ENCODE measurements around the gene LKAAEAR1.
"Not testable (repeated sequence)": the region's sequence is repeated elsewhere in the genome, so short reads cannot be mapped to it uniquely, and the experiment has no call there.

The LKAAEAR1 gene

DNA sequence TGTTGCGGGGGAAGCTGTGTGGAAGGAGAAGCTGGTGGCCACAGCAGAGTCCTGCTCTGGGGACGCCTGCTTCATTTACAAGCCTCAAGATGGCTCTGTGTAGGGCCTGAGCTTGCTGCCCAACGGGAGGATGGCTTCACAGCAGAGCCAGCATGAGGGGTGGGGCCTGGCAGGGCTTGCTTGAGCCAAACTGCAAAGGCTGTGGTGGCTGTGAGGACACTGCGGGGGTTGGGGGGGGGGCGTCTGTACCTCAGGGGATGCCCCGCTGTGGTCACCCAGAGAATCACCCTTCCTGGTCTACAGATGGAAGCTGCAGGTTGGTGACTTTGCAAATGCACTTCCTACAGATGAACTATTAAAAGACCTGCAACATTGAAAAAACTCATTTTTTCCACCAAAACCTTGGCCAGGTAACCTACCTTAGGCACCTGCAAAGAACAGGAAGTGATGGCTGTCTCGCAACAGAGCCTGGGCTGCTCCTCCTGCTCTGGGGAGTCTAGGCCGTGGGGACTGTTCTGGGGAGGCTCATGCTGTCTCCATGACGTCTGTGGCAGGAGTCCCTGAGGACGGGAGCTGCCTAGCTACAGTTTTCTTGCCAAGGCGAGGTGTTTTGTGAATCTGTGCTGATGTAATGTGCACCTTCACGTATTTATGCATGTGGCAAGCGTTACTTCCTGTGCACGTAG lies 15.8 kb upstream of the LKAAEAR1 start:
- no peaks in the 10 kb centered on the region for H3K4me1 ChIP-seq (ENCODE audit: control insufficient read depth, insufficient read depth, low read length)
- H3K9ac ChIP-seq (ENCODE audit: low read length), result no peak overlapping the region
- H3K36me3 ChIP-seq (ENCODE audit: control insufficient read depth, insufficient read depth, low read length), result no peaks in the 10 kb centered on the region
- H3K27me3 ChIP-seq (ENCODE audit: control insufficient read depth, insufficient read depth, low read length), result peaks cover 23% of the 10 kb centered on the region
- no peak overlapping the region for H3K4me3 ChIP-seq (ENCODE audit: low read length)
- H3K27ac ChIP-seq (ENCODE audit: low read depth, low read length), result no peak overlapping the region

GRCh38 chr20:64099086-64099786 lies 15.0 kb upstream of the LKAAEAR1 start:
- H3K27ac ChIP-seq (ENCODE audit: low read depth, low read length), result no peak overlapping the region
- no peak overlapping the region for H3K4me3 ChIP-seq (ENCODE audit: low read length)
- H3K27me3 ChIP-seq (ENCODE audit: control insufficient read depth, insufficient read depth, low read length), result peaks cover 23% of the 10 kb centered on the region
- H3K9ac ChIP-seq (ENCODE audit: low read length), result no peak overlapping the region
- no peaks in the 10 kb centered on the region for H3K4me1 ChIP-seq (ENCODE audit: control insufficient read depth, insufficient read depth, low read length)
- no peaks in the 10 kb centered on the region for H3K36me3 ChIP-seq (ENCODE audit: control insufficient read depth, insufficient read depth, low read length)

DNA sequence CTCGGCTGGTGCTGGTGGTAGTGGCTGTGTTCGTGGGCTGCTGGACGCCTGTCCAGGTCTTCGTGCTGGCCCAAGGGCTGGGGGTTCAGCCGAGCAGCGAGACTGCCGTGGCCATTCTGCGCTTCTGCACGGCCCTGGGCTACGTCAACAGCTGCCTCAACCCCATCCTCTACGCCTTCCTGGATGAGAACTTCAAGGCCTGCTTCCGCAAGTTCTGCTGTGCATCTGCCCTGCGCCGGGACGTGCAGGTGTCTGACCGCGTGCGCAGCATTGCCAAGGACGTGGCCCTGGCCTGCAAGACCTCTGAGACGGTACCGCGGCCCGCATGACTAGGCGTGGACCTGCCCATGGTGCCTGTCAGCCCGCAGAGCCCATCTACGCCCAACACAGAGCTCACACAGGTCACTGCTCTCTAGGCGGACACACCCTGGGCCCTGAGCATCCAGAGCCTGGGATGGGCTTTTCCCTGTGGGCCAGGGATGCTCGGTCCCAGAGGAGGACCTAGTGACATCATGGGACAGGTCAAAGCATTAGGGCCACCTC lies 14.3 kb upstream of the LKAAEAR1 start:
- no peaks in the 10 kb centered on the region for H3K4me1 ChIP-seq (ENCODE audit: control insufficient read depth, insufficient read depth, low read length)
- H3K27ac ChIP-seq (ENCODE audit: low read depth, low read length), result no peak overlapping the region
- H3K27me3 ChIP-seq (ENCODE audit: control insufficient read depth, insufficient read depth, low read length), result peaks cover 23% of the 10 kb centered on the region
- H3K9ac ChIP-seq (ENCODE audit: low read length), result no peak overlapping the region
- H3K36me3 ChIP-seq (ENCODE audit: control insufficient read depth, insufficient read depth, low read length), result no peaks in the 10 kb centered on the region
- no peak overlapping the region for H3K4me3 ChIP-seq (ENCODE audit: low read length)

DNA sequence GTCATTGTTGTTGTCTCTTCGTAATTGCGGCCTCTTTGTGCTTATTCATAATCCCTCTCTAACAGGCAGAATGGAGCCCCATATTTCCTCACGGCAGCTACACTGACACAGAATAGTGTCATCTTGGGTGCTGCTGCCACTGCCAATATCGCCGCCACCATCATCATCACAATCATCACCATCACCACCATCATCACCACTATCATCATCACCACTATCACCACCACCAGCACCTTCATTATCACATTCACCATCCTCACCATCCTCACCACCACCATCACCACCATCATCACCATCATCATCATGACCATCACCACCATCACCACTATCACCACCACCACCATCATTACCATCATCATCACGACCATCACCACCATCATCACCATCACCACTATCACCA lies 12.3 kb upstream of the LKAAEAR1 start:
- H3K4me3 ChIP-seq (ENCODE audit: low read length), result no peak overlapping the region

DNA sequence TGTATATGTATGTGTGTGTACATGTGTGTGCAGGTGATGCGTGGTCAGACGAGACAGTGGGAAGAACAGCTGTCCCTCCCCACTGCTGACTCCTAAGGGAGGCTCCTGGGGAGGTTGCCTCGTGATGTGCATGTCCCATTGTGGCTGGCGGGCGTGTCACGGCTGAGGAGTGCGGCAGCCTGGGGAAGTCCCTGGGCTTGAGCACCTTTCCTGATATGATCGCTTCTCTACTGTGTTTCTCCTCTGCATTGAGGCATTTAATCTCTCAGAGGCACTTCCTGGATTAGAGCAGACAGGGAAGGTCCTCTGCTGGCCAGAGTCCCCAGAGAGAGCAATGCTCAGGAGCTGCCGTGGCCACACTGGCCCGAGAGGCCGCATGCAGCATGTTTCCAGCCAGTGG lies 11.7 kb upstream of the LKAAEAR1 start:
- Histone ChIP-seq H3K9ac (ENCODE audit: low read length) (no peak overlapping the region), H3K36me3 (ENCODE audit: control insufficient read depth, insufficient read depth, low read length) (no peaks in the 10 kb centered on the region), H3K4me1 (ENCODE audit: control insufficient read depth, insufficient read depth, low read length) (no peaks in the 10 kb centered on the region), H3K4me3 (ENCODE audit: low read length) (no peak overlapping the region), H3K27ac (ENCODE audit: low read depth, low read length) (no peak overlapping the region), H3K27me3 (ENCODE audit: control insufficient read depth, insufficient read depth, low read length) (peaks cover 11% of the 10 kb centered on the region)

More for the DNA sequence above, 12.3 kb upstream of the LKAAEAR1 start:
- Histone ChIP-seq H3K27me3 (ENCODE audit: control insufficient read depth, insufficient read depth, low read length) (peaks cover 17% of the 10 kb centered on the region), H3K36me3 (ENCODE audit: control insufficient read depth, insufficient read depth, low read length) (no peaks in the 10 kb centered on the region), H3K4me1 (ENCODE audit: control insufficient read depth, insufficient read depth, low read length) (no peaks in the 10 kb centered on the region), H3K9ac (ENCODE audit: low read length) (no peak overlapping the region), H3K27ac (ENCODE audit: low read depth, low read length) (no peak overlapping the region)

DNA sequence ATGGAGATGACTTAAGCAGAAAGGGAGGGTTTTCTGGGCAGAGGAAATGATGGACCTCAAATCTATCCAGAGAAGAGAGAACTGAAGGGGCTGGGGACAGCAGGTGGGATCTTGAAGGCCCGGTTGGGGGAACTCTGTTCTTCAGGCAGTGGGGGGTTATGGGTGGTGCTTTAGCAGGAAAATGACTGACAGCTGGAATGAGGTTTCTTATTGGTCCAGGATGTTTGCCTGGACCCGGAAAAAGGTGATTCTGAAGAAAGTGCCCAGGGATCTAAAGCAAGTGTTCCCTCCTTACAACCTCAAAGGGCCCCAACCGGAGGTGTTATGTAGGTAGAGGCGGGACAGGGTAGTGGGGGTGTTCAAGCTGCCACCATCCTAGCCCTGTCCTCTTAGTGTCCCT lies 11.3 kb upstream of the LKAAEAR1 start:
- no peaks in the 10 kb centered on the region for H3K4me1 ChIP-seq (ENCODE audit: control insufficient read depth, insufficient read depth, low read length)
- peaks cover 6% of the 10 kb centered on the region for H3K27me3 ChIP-seq (ENCODE audit: control insufficient read depth, insufficient read depth, low read length)
- H3K36me3 ChIP-seq (ENCODE audit: control insufficient read depth, insufficient read depth, low read length), result no peaks in the 10 kb centered on the region
- H3K27ac ChIP-seq (ENCODE audit: low read depth, low read length), result no peak overlapping the region
- H3K4me3 ChIP-seq (ENCODE audit: low read length), result no peak overlapping the region
- H3K9ac ChIP-seq (ENCODE audit: low read length), result no peak overlapping the region

DNA sequence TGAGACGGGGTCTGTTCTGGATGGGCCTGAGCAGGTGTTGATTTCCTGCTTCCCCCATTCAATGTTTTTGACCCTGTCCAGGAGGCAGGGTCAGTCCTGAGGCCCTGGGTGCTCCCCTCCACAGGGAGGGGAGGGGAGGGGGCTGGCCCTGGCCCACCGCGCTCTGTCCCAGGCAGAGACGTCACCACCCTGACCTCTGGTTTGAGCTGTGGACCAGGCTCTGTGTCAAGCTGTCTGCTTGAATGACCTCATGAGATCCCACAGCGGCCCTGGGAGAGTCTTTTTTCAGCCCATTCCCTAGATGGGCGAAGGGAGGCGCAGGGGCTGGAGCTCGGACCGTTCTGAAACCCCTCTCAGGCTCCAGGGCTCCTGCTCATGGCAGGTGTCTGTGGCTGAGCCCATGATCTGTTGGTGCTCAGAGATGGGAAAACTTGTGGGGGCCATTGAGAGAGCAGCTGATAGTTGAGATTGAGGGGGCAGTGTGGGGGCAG lies 8.9 kb upstream of the LKAAEAR1 start:
- Histone ChIP-seq H3K27ac (ENCODE audit: low read depth, low read length) (no peak overlapping the region), H3K4me1 (ENCODE audit: control insufficient read depth, insufficient read depth, low read length) (no peaks in the 10 kb centered on the region), H3K27me3 (ENCODE audit: control insufficient read depth, insufficient read depth, low read length) (no peaks in the 10 kb centered on the region), H3K36me3 (ENCODE audit: control insufficient read depth, insufficient read depth, low read length) (no peaks in the 10 kb centered on the region), H3K9ac (ENCODE audit: low read length) (no peak overlapping the region), H3K4me3 (ENCODE audit: low read length) (no peak overlapping the region)

DNA sequence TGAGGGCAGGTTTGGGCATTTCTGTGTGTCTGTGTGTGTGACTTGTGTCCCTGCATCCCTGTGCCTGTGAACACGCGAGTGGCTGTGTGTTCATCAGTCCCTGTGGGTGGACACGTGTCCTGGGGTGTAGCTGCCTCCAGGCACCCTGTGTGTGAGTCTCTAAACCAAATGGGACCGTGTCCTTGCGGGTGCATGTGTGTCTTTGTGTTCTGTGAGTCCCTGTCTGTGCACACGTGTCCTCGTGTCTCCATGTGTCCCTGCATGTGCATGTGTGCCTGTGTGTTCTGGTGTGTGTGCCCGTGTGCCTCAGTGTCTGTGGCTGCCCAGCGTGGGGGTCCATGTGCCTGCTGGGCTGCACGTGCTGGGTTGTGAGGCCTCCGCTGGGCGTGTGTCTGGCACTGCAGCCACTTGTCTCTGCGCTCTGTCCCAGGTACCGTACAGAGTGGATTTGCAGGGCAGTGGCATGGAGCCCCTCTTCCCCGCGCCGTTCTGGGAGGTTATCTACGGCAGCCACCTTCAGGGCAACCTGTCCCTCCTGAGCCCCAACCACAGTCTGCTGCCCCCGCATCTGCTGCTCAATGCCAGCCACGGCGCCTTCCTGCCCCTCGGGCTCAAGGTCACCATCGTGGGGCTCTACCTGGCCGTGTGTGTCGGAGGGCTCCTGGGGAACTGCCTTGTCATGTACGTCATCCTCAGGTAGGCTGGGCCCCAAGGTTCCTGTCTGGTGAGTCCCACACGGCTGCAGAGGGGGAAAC lies 8.2 kb upstream of the LKAAEAR1 start:
- no peaks in the 10 kb centered on the region for H3K27me3 ChIP-seq (ENCODE audit: control insufficient read depth, insufficient read depth, low read length)
- no peak overlapping the region for H3K4me3 ChIP-seq (ENCODE audit: low read length)
- no peaks in the 10 kb centered on the region for H3K36me3 ChIP-seq (ENCODE audit: control insufficient read depth, insufficient read depth, low read length)
- H3K9ac ChIP-seq (ENCODE audit: low read length), result no peak overlapping the region
- no peaks in the 10 kb centered on the region for H3K4me1 ChIP-seq (ENCODE audit: control insufficient read depth, insufficient read depth, low read length)
- H3K27ac ChIP-seq (ENCODE audit: low read depth, low read length), result no peak overlapping the region

- H3K9ac ChIP-seq (ENCODE audit: low read length), result no peak overlapping the region
- no peak overlapping the region for H3K4me3 ChIP-seq (ENCODE audit: low read length)
Measured at GRCh38 chr20:64091770-64092169, 7.6 kb upstream of the LKAAEAR1 start.

GRCh38 chr20:64091340-64091739 lies 7.1 kb upstream of the LKAAEAR1 start:
- Histone ChIP-seq H3K27ac (ENCODE audit: low read depth, low read length) (no peak overlapping the region), H3K36me3 (ENCODE audit: control insufficient read depth, insufficient read depth, low read length) (no peaks in the 10 kb centered on the region), H3K4me3 (ENCODE audit: low read length) (no peak overlapping the region), H3K27me3 (ENCODE audit: control insufficient read depth, insufficient read depth, low read length) (no peaks in the 10 kb centered on the region), H3K9ac (ENCODE audit: low read length) (no peak overlapping the region), H3K4me1 (ENCODE audit: control insufficient read depth, insufficient read depth, low read length) (no peaks in the 10 kb centered on the region)

More at GRCh38 chr20:64091770-64092169, 7.6 kb upstream of the LKAAEAR1 start:
- Histone ChIP-seq H3K27ac (ENCODE audit: low read depth, low read length) (no peak overlapping the region), H3K4me1 (ENCODE audit: control insufficient read depth, insufficient read depth, low read length) (no peaks in the 10 kb centered on the region), H3K27me3 (ENCODE audit: control insufficient read depth, insufficient read depth, low read length) (no peaks in the 10 kb centered on the region), H3K36me3 (ENCODE audit: control insufficient read depth, insufficient read depth, low read length) (no peaks in the 10 kb centered on the region)

GRCh38 chr20:64090165-64090564 lies 6.0 kb upstream of the LKAAEAR1 start:
- Histone ChIP-seq H3K27me3 (ENCODE audit: control insufficient read depth, insufficient read depth, low read length) (peaks cover 2% of the 10 kb centered on the region), H3K27ac (ENCODE audit: low read depth, low read length) (no peak overlapping the region), H3K4me1 (ENCODE audit: control insufficient read depth, insufficient read depth, low read length) (no peaks in the 10 kb centered on the region), H3K4me3 (ENCODE audit: low read length) (no peak overlapping the region), H3K9ac (ENCODE audit: low read length) (no peak overlapping the region), H3K36me3 (ENCODE audit: control insufficient read depth, insufficient read depth, low read length) (no peaks in the 10 kb centered on the region)

DNA sequence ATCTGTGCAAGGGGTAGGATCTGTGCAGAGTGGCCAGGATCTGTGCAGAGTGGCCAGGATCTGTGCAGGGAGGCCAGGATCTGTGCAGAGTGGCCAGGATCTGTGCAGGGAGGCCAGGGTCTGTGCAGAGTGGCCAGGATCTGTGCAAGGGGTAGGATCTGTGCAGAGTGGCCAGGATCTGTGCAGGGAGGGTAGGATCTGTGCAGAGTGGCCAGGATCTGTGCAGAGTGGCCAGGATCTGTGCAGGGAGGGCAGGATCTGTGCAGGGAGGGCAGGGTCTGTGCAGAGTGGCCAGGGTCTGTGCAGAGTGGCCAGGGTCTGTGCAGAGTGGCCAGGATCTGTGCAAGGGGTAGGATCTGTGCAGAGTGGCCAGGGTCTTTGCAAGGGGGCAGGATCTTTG lies 4.4 kb upstream of the LKAAEAR1 start:
- H3K9ac ChIP-seq (ENCODE audit: low read length); H3K4me3 ChIP-seq (ENCODE audit: low read length); H3K4me1 ChIP-seq (ENCODE audit: control insufficient read depth, insufficient read depth, low read length); H3K36me3 ChIP-seq (ENCODE audit: control insufficient read depth, insufficient read depth, low read length); H3K27ac ChIP-seq (ENCODE audit: low read depth, low read length): not testable (repeated sequence)
- H3K27me3 ChIP-seq (ENCODE audit: control insufficient read depth, insufficient read depth, low read length), result peaks cover 12% of the 10 kb centered on the region
